GM18508 (cell line): ENCODE data around the gene DCANP1.

Experiments used
- ATAC-seq: cut with Tn5 transposase; IDR thresholded peaks from one replicate; pipeline ENCODE4 v1.9.1; 2021; ENCODE audit warnings: moderate number of reproducible peaks; ENCODE audit not compliant: insufficient read depth, unreplicated experiment

Gene DCANP1

DNA sequence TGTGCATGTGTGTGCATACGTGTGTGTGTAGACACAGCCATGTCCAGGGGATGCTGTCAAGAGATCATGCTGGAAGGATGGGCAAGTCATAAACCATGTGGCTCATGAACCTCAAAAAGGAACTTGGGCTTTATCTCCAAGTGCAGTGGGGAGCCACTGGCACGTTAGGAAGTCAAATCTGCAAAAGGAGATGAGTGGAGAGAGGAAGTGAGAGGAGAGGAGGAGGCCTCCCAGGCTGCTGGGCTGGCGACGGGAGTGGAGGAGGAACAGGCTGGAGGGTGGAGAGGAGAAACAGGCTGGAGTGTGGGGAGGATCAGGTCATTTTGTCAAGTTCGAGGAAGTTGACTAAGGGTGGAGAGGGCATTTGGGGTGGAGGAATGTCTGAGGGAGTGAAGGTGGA, 34.2 kb upstream of the DCANP1 start:
- no peak for ATAC-seq

DNA sequence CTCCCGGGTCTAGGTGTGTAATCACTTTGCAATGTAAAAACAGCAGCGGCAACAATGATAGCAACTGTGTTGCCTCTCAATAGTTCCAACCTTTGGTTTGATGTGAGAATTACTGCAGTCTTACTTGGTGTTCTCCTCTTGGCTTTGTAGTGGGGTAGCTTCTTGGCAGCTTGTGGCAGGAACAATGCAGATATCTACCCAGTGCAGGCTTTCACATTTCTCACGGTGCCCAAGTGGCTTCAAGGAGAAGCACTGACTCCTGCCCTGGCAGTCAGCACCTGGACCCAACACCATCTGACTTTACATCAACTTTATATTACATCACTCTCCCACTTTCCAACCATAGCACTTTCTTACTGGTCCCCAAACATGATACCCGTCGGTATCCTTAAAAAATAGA, 33.4 kb upstream of the DCANP1 start:
- ATAC-seq = no peak

DNA sequence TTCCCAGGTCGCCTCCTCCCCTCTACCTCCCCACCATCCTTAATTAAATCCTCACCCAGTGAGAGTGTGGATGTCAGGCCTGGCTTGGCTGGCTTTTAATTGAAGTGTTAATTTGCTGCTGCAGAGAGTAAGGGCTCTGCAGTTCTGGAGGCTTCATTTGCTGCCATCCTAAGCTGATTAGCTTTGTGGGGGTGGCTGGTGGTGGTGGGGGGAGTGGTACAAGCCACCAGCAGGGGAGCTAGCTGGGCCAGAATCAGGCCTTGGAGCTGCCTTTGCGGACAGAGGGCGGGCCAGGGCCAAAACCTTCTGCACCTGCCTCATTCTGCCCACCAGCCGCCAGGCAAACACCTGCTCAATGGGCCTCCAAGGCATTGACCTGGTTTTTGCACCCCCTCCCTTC, 31.8 kb upstream of the DCANP1 start:
- no peak for ATAC-seq

DNA sequence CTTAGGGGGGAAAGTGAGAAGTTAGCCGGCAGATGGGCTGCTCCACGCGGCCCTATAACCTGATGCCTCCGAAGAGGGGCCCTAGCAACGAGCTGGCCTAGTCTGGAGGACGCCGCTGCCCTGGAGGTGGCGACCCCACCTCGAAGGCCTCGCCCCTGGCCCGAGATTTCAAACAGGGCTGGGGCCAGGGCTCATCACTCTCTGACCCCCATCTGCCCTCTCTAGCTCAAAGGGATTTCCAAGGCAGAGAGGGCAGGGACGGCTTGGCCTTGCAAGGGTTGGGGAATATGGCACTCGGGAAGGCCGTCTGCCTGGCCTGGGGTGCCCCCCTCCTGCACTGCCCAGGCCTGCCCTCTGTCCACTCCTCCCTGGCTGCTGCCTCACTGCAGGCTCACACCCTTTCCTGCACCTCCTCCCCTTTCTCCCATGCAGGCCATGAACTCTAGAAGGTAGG, 30.5 kb upstream of the DCANP1 start:
- no peak for ATAC-seq

DNA sequence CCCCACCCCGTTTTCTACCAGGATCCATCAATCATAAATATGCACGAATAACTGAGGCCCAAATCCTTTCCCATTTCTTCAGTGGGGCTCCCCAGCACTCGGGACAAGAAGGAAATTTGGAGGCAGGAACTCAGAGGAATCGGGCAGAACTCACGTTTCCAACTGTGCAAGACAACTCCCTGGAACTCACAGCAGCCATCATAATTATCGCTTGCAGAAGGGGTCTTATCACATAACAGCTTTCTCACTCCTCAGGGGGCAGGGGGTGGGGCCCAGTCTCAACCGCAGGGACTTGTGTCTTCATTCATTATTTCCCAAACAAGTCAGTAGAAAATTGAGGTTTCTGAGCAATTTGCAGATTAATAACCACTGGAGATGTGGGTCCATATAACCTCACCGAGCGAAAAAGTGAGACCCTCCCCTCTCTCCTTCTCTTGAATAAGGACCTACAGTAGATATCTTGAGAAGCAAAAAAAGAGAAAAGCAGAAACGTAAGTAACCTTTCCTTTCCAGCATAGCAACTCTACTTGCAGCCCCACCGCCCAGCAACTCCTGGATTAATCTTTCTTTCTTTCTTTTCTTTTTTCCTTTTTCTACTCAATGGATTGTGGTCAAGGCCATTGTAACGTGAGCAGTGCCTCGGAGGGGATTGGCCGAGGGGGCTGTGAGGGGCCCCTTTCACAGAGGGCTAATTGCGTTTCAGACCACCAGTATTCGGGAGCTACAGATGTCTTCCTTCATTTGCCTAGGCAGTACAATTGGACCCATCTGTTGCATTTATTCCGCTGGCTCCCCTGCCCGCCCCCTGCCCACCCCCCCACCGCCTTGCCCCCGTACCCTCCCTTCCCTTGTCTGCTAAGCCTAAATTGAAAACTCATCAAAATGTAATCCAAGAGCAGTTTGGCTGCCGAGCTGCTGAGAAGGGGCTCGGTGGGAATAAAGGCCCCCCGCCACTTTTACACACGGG, 29.8 kb upstream of the DCANP1 start:
- no peak for ATAC-seq

DNA sequence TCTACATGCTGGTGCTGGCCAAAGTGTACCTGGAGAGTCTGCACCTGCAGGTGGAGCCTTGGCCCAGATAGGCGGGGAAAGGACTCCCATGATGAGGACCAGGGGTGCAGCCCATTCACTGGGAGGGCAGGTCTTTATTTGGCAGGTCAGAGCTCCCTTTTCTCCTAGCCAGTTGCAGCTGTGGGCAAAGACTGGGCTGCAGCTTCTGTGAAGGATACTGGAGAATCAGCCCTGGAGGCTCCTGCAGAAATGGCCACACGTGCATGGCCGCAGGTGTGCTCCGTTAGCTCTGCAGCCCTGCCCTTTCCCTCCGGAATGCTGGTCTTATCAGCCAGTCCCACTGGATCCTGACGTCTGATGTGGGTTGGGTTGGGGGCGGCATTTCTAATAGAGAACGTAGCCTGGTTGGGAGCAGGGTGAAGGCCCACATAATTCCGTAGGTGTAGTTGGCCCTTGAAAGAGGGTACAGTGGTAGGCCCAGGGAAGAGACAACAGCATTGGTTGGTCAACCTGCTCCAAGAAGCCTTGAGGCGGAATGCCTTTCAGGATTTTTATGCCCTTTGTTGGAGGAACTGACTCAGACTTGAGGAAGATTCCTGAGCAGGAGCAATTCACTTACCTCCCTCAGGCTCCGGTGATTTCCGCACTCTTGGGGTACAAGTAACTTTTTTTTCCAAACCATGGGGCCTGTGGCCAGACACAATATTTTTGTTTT, 27.0 kb upstream of the DCANP1 start:
- ATAC-seq = no peak

DNA sequence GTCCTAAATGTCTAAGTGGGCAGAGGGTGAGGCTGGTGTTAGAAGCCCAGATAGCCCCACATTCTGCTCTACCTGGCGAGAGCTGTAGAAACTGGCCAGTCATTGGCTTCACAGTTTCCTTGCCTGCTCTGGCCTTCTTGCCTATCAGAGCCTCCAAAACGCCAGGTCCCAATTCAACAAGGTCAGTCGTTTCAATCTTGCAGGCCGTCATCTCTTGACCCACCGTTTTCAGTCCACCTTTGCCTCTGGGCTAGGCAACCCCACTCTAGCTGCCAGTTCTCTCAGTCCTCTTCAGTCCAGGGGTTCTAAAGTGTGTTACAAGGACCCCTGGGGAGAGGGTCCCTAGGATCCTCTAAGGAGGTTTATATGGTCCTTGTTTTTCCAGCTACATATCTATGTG, 25.0 kb upstream of the DCANP1 start:
- ATAC-seq = no peak

DNA sequence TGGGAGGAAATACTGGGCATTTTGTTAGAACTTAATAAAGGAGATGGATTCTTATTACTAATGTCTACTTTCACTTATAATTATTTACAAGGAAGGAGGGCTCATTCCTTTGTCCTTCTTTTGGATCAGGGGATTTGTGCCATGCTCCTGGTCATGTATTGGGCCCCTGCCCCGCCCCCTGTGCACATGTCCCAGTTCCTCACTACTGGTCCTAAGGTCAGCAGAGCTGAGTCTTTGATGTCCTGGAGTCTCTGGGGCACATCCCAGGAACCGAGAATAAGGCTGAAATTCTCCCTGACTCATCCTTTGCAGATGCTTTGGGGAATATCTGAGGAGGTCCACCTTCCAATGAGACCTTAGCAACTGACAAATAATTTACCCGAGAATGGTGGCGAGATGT, 24.6 kb upstream of the DCANP1 start:
- ATAC-seq = no peak

DNA sequence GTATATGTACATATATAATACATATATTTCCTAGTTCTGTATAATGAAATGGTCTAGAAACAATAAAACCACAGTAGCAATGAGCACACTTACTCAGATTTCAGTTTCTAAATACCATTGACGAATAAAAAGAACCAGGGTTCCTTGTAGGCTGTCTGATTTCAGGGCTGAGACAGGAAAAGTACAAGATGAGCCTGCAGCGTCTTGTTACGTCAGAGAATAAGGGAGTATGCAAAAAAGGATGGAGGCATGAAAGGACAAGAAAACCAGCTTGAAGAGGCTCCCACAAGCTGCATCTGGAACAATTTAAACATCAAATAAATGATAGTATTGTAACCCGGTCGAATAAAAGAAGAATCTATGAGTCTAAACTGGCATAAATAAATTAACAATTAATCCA, 22.8 kb upstream of the DCANP1 start:
- ATAC-seq = no peak

DNA sequence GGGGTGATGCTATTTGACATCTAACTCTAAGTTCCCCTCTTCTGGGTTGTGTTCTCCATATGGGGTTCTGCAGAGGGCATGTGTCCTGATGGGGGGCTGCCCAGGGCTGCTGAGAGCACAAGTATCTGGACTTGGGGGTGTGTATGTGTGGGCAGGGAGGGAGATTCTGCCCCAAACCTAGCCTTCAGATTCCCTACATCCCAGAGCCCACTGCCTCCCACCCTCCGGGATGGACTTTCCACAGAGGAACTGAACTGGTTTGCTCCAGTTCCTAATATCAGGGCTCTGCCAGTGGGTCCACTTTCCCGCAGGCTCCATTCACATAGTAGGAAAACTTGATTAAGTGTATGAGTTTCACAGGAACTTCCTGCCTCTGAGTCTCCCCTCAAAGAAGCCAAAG, 21.4 kb upstream of the DCANP1 start:
- no peak for ATAC-seq

DNA sequence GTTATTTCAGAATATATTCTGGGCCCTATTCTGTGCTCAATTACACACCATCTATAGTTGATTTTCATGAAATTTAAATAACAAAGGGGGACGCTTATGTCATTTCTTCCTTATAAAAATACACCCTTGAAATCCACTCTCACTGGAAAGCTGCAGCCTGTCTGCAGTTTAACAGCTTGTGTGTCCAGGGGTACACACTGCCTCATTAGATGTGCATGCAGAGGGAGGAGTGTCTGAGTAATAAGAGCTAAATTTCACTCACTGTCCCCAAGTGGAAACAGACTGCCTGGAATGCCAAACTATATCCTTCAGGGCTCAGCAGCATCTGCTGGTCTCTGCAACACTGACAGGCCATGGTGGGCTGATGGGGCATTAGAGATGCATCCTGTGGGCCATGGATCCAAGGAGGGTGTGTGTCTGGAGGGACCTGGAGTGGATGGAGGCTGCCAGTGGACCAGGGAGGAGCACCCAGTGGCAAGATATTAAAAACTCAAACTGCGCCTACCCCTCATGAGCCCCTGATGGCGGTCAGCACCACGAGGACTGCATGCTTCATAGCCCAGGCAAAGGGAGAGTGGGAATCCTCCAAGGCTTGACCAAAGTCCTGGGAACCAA, 20.8 kb upstream of the DCANP1 start:
- ATAC-seq = no peak

DNA sequence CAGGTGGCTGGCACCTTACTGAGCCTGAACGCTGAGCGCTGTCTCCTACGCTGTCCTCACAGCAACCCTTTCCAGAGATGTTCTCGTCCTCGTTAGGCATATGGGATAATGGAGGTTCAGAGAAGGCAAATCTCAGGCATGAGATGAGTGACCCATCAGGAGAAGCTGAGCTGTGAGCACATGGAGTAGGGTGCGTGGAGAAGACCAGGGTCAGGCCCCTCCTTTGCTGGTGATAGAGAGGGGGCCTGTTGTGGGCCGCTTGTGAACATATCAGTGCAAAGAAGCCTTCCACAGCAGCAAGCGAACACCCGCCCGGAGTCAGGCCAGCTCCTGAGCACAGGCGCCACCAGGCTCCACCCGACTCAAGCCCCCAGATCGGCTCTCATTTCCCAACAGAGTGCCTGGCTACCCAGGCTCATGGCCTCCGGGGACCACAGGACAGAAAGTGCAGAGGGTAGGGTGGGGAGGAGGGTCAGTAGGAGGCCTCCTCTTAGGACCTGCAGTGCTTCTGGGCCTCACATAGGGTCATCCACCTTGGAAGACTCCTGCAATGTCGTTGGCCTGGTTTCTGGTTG, 20.0 kb upstream of the DCANP1 start:
- no peak for ATAC-seq

DNA sequence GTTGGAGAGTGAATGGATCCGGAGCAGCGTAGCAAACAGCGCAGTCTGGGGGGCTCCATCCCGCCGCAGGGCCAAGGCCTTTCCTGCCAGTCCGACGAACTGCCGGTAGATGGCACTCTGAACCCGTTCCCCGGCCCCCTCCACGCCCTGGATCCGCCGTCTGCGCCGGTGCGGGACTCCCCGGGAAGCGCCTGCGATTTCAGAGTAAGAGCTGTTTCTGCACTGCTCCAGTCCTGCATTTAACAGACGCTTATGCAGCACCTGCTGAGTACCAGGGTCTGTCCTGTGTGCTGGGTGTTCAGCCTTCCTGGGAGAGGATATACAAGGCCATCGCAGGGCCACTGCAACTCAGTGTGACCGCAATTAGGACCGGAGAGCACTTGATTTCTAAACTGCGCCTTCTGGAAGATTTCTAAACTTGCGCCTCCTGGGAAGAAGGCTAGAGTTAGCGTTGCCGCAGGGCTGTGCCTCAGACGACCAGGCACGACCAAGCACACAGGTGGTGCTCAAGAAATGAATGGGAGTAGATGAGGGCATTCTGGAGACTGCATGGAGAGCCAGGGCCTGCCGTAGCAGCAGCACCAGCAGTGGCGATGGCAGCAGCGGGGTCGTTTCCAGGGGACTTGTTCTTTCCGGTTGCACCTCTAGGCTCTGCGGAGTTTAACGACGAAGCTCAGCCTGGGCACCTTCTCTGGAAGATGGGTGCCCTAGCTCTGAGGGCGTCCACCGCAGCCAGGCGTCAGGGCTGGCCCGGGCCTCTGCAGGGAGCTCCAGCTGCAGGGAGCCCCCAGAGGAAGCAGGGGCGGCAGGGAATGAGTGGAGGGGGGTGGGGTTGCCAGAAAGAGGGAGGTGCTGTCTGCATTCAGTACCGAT, 19.3 kb upstream of the DCANP1 start:
- no peak for ATAC-seq

DNA sequence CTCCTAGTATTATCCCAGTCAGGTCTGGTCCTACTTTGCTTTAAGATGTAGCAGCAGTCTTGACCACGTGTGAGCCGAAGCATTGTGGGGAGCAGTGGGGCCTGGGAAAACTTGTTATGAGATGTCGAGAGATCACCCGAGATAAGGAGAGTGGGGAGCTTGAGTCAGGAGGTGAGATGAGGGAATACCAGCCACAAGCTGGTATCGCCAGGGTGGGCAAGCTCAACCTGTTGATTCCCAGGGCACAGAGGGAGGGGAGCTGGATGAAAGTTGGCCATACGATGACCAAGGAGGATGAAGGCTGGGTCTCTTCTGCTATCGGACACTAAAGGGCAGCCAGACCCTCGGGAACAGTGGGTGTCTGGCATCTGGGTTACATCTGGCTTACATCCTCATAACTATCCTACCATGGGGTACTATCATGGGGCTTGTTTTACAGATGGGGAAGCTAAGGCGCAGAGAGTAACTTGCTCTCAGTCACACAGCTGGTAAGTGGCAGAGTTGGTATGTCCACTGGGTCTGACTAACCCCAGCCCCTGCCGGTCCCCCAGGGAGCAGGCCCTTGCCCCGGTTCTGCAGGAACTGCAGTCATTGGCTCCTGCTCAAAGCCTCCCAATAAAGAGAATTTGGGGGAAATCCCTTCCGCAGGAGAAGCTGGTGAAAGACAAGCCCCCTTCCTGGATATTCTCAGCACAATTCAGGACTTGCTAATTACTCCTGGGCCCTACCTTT, 18.4 kb upstream of the DCANP1 start:
- no peak for ATAC-seq

DNA sequence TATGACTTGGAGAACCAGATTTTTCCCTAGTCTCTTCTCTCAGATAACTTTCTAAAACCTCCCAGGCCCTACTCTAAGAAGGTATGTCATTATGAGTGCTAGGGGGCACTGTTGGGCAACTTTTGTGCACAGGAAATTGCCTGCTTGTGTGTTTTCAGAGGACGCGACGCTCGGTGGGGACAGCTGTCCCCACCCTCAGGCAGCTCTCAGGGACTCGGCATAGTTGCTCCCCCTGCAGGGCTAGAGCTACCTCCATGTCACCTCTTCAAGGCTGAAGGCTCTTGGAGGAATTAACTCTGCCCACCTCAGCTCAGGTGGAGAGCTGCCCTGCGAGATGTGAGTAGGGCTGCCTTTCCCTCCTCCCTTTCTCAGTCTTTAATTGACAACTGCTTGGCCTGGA, 15.2 kb upstream of the DCANP1 start:
- ATAC-seq = no peak

DNA sequence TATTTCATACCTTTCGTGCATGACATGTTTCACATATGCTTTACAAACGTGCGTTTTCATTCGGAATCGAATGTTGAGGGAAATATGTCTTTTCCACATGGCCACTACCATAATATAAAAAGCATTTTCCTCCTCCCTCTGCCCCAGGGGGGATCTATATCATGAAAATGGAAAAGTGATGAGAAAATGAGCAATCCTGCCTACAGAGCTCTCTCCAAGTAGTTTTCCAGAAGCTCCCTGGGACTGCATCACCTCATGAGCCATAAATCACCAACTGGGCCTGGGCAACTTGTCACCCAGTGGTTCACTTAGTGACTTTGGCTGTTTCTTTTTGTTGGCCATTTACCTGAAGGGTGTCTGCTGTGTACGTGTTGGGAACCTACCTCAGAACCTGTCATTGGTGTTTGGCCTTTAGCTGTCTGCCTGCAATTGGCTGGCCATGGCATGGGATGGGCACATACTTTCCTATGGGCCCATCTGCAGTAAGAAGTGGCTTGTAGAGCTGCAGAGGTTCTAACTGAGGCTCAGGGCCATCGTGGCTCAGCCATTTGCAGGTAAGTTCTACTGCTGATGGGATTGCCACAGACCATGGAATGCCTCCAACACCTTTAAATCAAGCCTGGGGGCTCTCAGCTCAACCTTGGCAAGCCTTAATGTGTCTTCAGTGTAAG, 14.5 kb upstream of the DCANP1 start:
- ATAC-seq = no peak

DNA sequence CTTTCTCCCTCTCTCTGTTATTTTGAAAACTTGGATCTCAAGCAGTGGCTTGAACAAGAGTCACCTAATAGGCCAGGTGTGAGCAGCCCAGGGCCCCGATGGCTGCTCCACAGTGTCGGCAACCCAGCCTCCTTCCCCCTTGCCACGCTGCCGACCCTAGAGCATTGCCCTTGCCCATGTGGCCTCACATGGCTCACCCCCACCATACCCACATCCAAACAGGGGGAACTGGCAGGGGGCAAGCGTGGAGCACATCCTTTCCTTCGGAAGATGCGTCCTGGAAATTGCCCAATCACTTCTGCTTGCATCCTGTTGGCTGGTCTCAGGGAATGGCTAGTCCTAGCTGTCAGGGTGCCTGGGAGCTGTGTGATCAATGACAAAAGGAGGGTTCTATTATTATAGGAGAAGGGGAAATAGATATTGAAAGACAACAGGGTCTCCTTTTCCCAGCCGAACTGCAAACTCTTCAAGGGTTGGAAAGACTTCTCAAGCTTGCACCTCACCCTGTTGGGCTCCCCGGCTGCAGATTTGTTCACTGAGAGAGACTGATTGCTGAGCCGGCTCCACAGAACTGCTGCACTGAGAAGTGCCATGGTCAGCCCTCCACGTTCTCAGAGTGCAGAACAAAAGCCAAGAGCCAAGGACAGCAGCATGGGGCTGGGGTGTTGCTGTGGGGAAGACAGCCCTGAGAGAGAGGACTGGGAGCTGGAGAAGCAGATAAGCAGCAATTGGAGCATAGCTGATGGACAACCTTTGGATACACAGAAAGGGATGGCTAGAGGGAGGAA, 13.3 kb upstream of the DCANP1 start:
- no peak for ATAC-seq

DNA sequence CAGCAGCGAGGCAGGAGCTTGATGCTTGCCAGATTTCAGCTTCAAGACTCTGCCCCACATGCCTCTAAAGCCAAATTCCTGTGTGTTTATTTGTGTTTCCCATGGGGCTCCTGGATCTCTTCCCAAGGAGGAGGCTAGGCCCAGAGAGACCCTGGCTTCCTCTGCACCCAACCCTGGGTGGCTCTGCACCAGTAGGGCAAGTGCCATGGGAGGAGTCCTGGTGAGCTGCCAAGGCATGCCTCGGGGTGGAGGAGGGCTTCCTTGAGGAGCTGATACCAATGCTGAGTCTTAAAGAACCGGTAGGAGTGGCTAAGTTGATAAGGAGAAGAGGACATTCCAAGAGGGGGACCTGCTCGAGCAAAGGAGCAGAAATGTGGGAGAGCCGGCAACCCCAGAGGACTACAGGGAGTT, 11.8 kb upstream of the DCANP1 start:
- ATAC-seq = no peak
